H7 (cell line): ENCODE results near the gene NCAM1. TPM values are rescaled to one million over a fixed set of nuclear protein-coding genes. Genes with fewer than 3 reads are reported as not detected.

ENCODE experiments used
- DNase-seq: peaks from one replicate; pipeline ENCODE4 v3.0.0; 2012
- H3K27me3 ChIP-seq: 2 replicates; pipeline ENCODE4 v1.6.0; 2011; ENCODE audit warnings: mild to moderate bottlenecking, low read length; ENCODE audit not compliant: control insufficient read depth, insufficient read depth
- H3K36me3 ChIP-seq: replicated peaks from 2 replicates; pipeline ENCODE4 v1.5.1; 2011; ENCODE audit warnings: low read length; ENCODE audit not compliant: control insufficient read depth, insufficient read depth
- H3K4me3 ChIP-seq: 2 replicates; pipeline ENCODE4 v1.5.1; 2011; ENCODE audit warnings: low read depth, mild to moderate bottlenecking, control low read depth, low read length, moderate library complexity; ENCODE audit not compliant: insufficient read depth
- total RNA-seq: library from RNA; depleted of rRNA; stranded (reverse); fragments of >200 nt; shearing (Covaris generic); gene quantifications from 2 replicates; pipeline ENCODE4 v1.2.3, GENCODE V29; 2014

Gene NCAM1
- total RNA-seq, 1 experiment from 2014 or later: 7.1 TPM

- Histone ChIP-seq H3K27me3 (no peaks in the 10 kb centered on the region), H3K36me3 (no peaks in the 10 kb centered on the region), H3K4me3 (no peak overlapping the region)
- no peak for DNase-seq
Observed at GRCh38 chr11:113304916-113305315, 343.7 kb downstream of the NCAM1 start.

GRCh38 chr11:113305440-113306336, 344.5 kb downstream of the NCAM1 start:
- Histone ChIP-seq H3K4me3 (no peak overlapping the region), H3K36me3 (no peaks in the 10 kb centered on the region), H3K27me3 (no peaks in the 10 kb centered on the region)
- DNase-seq: peak; percentile 67

GRCh38 chr11:113308601-113309000, 347.4 kb downstream of the NCAM1 start:
- DNase-seq: no peak
- Histone ChIP-seq H3K4me3 (no peak overlapping the region), H3K36me3 (no peaks in the 10 kb centered on the region), H3K27me3 (no peaks in the 10 kb centered on the region)

GRCh38 chr11:113311536-113311935, 350.3 kb downstream of the NCAM1 start:
- Histone ChIP-seq H3K27me3 (no peaks in the 10 kb centered on the region), H3K4me3 (no peak overlapping the region), H3K36me3 (no peaks in the 10 kb centered on the region)
- no peak for DNase-seq

GRCh38 chr11:113313601-113314000, 352.4 kb downstream of the NCAM1 start:
- DNase-seq: no peak
- Histone ChIP-seq H3K4me3 (no peak overlapping the region), H3K27me3 (no peaks in the 10 kb centered on the region), H3K36me3 (no peaks in the 10 kb centered on the region; the same call in 1 of the 2 replicates)

- DNase-seq: no peak
- H3K36me3 ChIP-seq: no peaks in the 10 kb centered on the region; the same call in 1 of the 2 replicates
- peak overlapping the region; percentile 28; the same call in 1 of the 2 replicates for H3K4me3 ChIP-seq
- no peaks in the 10 kb centered on the region for H3K27me3 ChIP-seq
Observed at GRCh38 chr11:113314065-113314388, 352.8 kb downstream of the NCAM1 start.

GRCh38 chr11:113314389-113315301, 353.4 kb downstream of the NCAM1 start, which contains the start of gene TTC12:
Gene TTC12, plus strand, starts transcription at chr11:113314583. Its CDS starts 1,675 bp downstream, at chr11:113316258.
- Histone ChIP-seq H3K27me3 (no peaks in the 10 kb centered on the region), H3K4me3 (peak within 1 kb of the TSS; percentile 83), H3K36me3 (no peaks in the 10 kb centered on the region; the same call in 1 of the 2 replicates)
- DNase-seq: peak; percentile 97

GRCh38 chr11:113315811-113316210, 354.6 kb downstream of the NCAM1 start:
- Histone ChIP-seq H3K4me3 (no peak overlapping the region), H3K36me3 (no peaks in the 10 kb centered on the region; the same call in 1 of the 2 replicates), H3K27me3 (no peaks in the 10 kb centered on the region)
- DNase-seq: no peak

- H3K4me3 ChIP-seq: no peak overlapping the region
- no peaks in the 10 kb centered on the region for H3K27me3 ChIP-seq
- DNase-seq: no peak
- H3K36me3 ChIP-seq: no peaks in the 10 kb centered on the region; the same call in 1 of the 2 replicates
Observed at GRCh38 chr11:113316256-113316655, 355.0 kb downstream of the NCAM1 start.

GRCh38 chr11:113317339-113317738, 356.1 kb downstream of the NCAM1 start:
- H3K36me3 ChIP-seq: no peaks in the 10 kb centered on the region; the same call in 1 of the 2 replicates
- DNase-seq: no peak
- no peak overlapping the region for H3K4me3 ChIP-seq
- no peaks in the 10 kb centered on the region for H3K27me3 ChIP-seq

GRCh38 chr11:113319085-113319484, 357.9 kb downstream of the NCAM1 start:
- no peak for DNase-seq
- no peaks in the 10 kb centered on the region for H3K27me3 ChIP-seq
- H3K36me3 ChIP-seq: no peaks in the 10 kb centered on the region; the same call in 1 of the 2 replicates
- no peak overlapping the region for H3K4me3 ChIP-seq

- no peak overlapping the region for H3K4me3 ChIP-seq
- no peaks in the 10 kb centered on the region for H3K27me3 ChIP-seq
- no peaks in the 10 kb centered on the region; the same call in 1 of the 2 replicates for H3K36me3 ChIP-seq
- DNase-seq: no peak
Observed at GRCh38 chr11:113322158-113322557, 360.9 kb downstream of the NCAM1 start.

- no peaks in the 10 kb centered on the region for H3K36me3 ChIP-seq
- H3K4me3 ChIP-seq: no peak overlapping the region
- no peak for DNase-seq
- no peaks in the 10 kb centered on the region for H3K27me3 ChIP-seq
Observed at GRCh38 chr11:113324250-113324649, 363.0 kb downstream of the NCAM1 start.
